Umbilical cord (tissue), 2 donors: ENCODE measurements around the gene CCDC197. TPM values are rescaled to one million over a fixed set of nuclear protein-coding genes. Genes with fewer than 3 reads are reported as not detected.

Experiments
- DNase-seq: peaks from one replicate; pipeline ENCODE4 v3.0.0-alpha.2; 2015; ENCODE audit warnings: low spot score
- total RNA-seq: library from RNA; depleted of rRNA; stranded (reverse); fragments of >200 nt; gene quantifications from one replicate; pipeline ENCODE4 v1.2.3, GENCODE V29; 2014; ENCODE audit warnings: low replicate concordance; ENCODE audit not compliant: insufficient read depth

The CCDC197 gene
- total RNA-seq, 1 donor from 2014 or later, result not detected

GRCh38 chr14:93960774-93961438 lies 36.2 kb upstream of the CCDC197 start:
- no peak for DNase-seq

GRCh38 chr14:93961620-93962019 lies 35.5 kb upstream of the CCDC197 start:
- DNase-seq, result no peak

GRCh38 chr14:93962701-93963601 lies 34.1 kb upstream of the CCDC197 start:
- no peak for DNase-seq

- DNase-seq, result no peak
Measured at GRCh38 chr14:93963692-93964091, 33.4 kb upstream of the CCDC197 start.

GRCh38 chr14:93964281-93964680 lies 32.8 kb upstream of the CCDC197 start:
- DNase-seq, result no peak

GRCh38 chr14:93964820-93965286 lies 32.2 kb upstream of the CCDC197 start:
- no peak for DNase-seq

GRCh38 chr14:93965287-93965821 lies 31.7 kb upstream of the CCDC197 start:
- peak; percentile 34 for DNase-seq

- DNase-seq, result no peak
Measured at GRCh38 chr14:93965946-93966474, 31.1 kb upstream of the CCDC197 start.

GRCh38 chr14:93967637-93968250 lies 29.4 kb upstream of the CCDC197 start:
- DNase-seq, result no peak

GRCh38 chr14:93969082-93969828 lies 27.8 kb upstream of the CCDC197 start:
- no peak for DNase-seq

- DNase-seq, result no peak
Measured at GRCh38 chr14:93970585-93970964, 26.5 kb upstream of the CCDC197 start.

GRCh38 chr14:93970965-93971634 lies 26.0 kb upstream of the CCDC197 start:
- no peak for DNase-seq

GRCh38 chr14:93971635-93972027 lies 25.5 kb upstream of the CCDC197 start:
- no peak for DNase-seq

GRCh38 chr14:93972618-93973205 lies 24.4 kb upstream of the CCDC197 start:
- DNase-seq, result no peak

- DNase-seq, result no peak
Measured at GRCh38 chr14:93973607-93974006, 23.5 kb upstream of the CCDC197 start.

- DNase-seq, result no peak
Measured at GRCh38 chr14:93974299-93974698, 22.8 kb upstream of the CCDC197 start.

GRCh38 chr14:93974833-93975232 lies 22.3 kb upstream of the CCDC197 start:
- DNase-seq, result no peak

GRCh38 chr14:93975791-93976476 lies 21.2 kb upstream of the CCDC197 start:
- DNase-seq, result no peak

- peak; percentile 61 for DNase-seq
Measured at GRCh38 chr14:93976477-93977057, 20.5 kb upstream of the CCDC197 start, which contains the start of gene ASB2. TSS of gene ASB2 (minus strand) at chr14:93976570. CDS start at chr14:93964539, 12,031 bp downstream.
